Loucy (cell line): ENCODE data around the gene FLRT2.

Experiments used
- H2AFZ ChIP-seq: fragments of 200-600 bp; sonication (generic); 2 replicates; pipeline ENCODE4 v1.6.0; 2016; ENCODE audit warnings: antibody characterized with exemption, mild to moderate bottlenecking, low read length, moderate library complexity
- H3F3A ChIP-seq: fragments of 200-600 bp; 2 replicates; pipeline ENCODE4 v1.6.0; 2016; ENCODE audit warnings: antibody characterized with exemption, low read depth, mild to moderate bottlenecking
- H3K27me3 ChIP-seq: fragments of 200-600 bp; sonication (generic); 2 replicates; pipeline ENCODE4 v1.6.1; 2014; ENCODE audit warnings: low read length, mild to moderate bottlenecking; ENCODE audit not compliant: insufficient read depth, poor library complexity, severe bottlenecking
- H3K36me3 ChIP-seq: fragments of 200-600 bp; sonication (generic); 2 replicates; pipeline ENCODE4 v1.6.1; 2016; ENCODE audit warnings: low read length; ENCODE audit not compliant: insufficient read depth
- H3K4me1 ChIP-seq: fragments of 200-600 bp; sonication (generic); 2 replicates; pipeline ENCODE4 v1.5.1; 2014; ENCODE audit warnings: low read length, mild to moderate bottlenecking; ENCODE audit not compliant: insufficient read depth, poor library complexity, severe bottlenecking
- H3K4me2 ChIP-seq: fragments of 200-600 bp; sonication (generic); 2 replicates; pipeline ENCODE4 v1.6.0; 2014; ENCODE audit warnings: antibody characterized with exemption, low read length, low read depth, mild to moderate bottlenecking; ENCODE audit not compliant: poor library complexity, severe bottlenecking
- H3K4me3 ChIP-seq: fragments of 200-600 bp; sonication (generic); 2 replicates; pipeline ENCODE4 v1.5.1; 2014; ENCODE audit warnings: low read length, mild to moderate bottlenecking, mixed read lengths; ENCODE audit not compliant: poor library complexity, severe bottlenecking
- H3K79me2 ChIP-seq: fragments of 200-600 bp; sonication (generic); 2 replicates; pipeline ENCODE4 v1.6.1; 2014; ENCODE audit warnings: low read length; ENCODE audit not compliant: insufficient read depth
- H3K9ac ChIP-seq: fragments of 200-600 bp; sonication (generic); 2 replicates; pipeline ENCODE4 v1.6.0; 2014; ENCODE audit warnings: mild to moderate bottlenecking, low read depth, low read length, moderate library complexity; ENCODE audit not compliant: poor library complexity, severe bottlenecking
- H3K9me2 ChIP-seq: fragments of 200-600 bp; sonication (generic); replicated peaks from 2 replicates; pipeline ENCODE4 v1.6.1; 2016; ENCODE audit warnings: low read depth, low read length, mixed read lengths
- H3K9me3 ChIP-seq: fragments of 200-600 bp; sonication (generic); 2 replicates; pipeline ENCODE4 v1.6.1; 2014; ENCODE audit warnings: mild to moderate bottlenecking, antibody characterized with exemption, low read length, low read depth; ENCODE audit not compliant: insufficient read depth
- H4K20me1 ChIP-seq: fragments of 200-600 bp; sonication (generic); 2 replicates; pipeline ENCODE4 v1.6.0; 2014; ENCODE audit warnings: antibody characterized with exemption, low read length, mild to moderate bottlenecking; ENCODE audit not compliant: insufficient read depth, poor library complexity, severe bottlenecking
- EZH2phosphoT487 ChIP-seq: fragments of 200-600 bp; IDR thresholded peaks from 2 replicates; pipeline ENCODE4 v1.6.1; 2018; ENCODE audit warnings: antibody characterized with exemption, mild to moderate bottlenecking, moderate library complexity, borderline replicate concordance
- TF ChIP-seq, protein P1 (sequence below): fragments of 200-600 bp; sonication (generic); conservative IDR thresholded peaks from 2 replicates; pipeline ENCODE4 v1.5.1; 2014; ENCODE audit warnings: mild to moderate bottlenecking, antibody characterized with exemption, low read length

The FLRT2 gene

GRCh38 chr14:85535991-85536832 is 6.3 kb downstream of the FLRT2 start:
- H3F3A ChIP-seq: no peaks in the 10 kb centered on the region
- no peaks in the 10 kb centered on the region for H3K9me2 ChIP-seq
- H3K36me3 ChIP-seq: no peaks in the 10 kb centered on the region
- no peak overlapping the region for H3K4me3 ChIP-seq
- no peaks in the 10 kb centered on the region for H3K4me1 ChIP-seq
- no peak for TF ChIP-seq EZH2phosphoT487
- TF ChIP-seq, protein P1, sequence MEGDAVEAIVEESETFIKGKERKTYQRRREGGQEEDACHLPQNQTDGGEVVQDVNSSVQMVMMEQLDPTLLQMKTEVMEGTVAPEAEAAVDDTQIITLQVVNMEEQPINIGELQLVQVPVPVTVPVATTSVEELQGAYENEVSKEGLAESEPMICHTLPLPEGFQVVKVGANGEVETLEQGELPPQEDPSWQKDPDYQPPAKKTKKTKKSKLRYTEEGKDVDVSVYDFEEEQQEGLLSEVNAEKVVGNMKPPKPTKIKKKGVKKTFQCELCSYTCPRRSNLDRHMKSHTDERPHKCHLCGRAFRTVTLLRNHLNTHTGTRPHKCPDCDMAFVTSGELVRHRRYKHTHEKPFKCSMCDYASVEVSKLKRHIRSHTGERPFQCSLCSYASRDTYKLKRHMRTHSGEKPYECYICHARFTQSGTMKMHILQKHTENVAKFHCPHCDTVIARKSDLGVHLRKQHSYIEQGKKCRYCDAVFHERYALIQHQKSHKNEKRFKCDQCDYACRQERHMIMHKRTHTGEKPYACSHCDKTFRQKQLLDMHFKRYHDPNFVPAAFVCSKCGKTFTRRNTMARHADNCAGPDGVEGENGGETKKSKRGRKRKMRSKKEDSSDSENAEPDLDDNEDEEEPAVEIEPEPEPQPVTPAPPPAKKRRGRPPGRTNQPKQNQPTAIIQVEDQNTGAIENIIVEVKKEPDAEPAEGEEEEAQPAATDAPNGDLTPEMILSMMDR: peak; percentile 70
- no peaks in the 10 kb centered on the region for H4K20me1 ChIP-seq
- H3K9ac ChIP-seq: no peak overlapping the region
- H3K9me3 ChIP-seq: no peaks in the 10 kb centered on the region
- no peak overlapping the region for H3K4me2 ChIP-seq
- no peaks in the 10 kb centered on the region for H3K79me2 ChIP-seq
- no peaks in the 10 kb centered on the region for H3K27me3 ChIP-seq
- H2AFZ ChIP-seq: no peak overlapping the region

- Histone ChIP-seq H3F3A (no peaks in the 10 kb centered on the region), H3K4me2 (no peak overlapping the region), H3K27me3 (no peaks in the 10 kb centered on the region), H3K36me3 (no peaks in the 10 kb centered on the region), H4K20me1 (no peaks in the 10 kb centered on the region), H3K9me2 (no peaks in the 10 kb centered on the region), H3K9ac (no peak overlapping the region), H3K79me2 (no peaks in the 10 kb centered on the region), H3K4me1 (no peaks in the 10 kb centered on the region), H3K9me3 (no peaks in the 10 kb centered on the region), H3K4me3 (no peak overlapping the region), H2AFZ (no peak overlapping the region)
- no peak for TF ChIP-seq EZH2phosphoT487
- TF ChIP-seq, protein P1: no peak
Observed at GRCh38 chr14:85536833-85537190, 6.9 kb downstream of the FLRT2 start.

DNA sequence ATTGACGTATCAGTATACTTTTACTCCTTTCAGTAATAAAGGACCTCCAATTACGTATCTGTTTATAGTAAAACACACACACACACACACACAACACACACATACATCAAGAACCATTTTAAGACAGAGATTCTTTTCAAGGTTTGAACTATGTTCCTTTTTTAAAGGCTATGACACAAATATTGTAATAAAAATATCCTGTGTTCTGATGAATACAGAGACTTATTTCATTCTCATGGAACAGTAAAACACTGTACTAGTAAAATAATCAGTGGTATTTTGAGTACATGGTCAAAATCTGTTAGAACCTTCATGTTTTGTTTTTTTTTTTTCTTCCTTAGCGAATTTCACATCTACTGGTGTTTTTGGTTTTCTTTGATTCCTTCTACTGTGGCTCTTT is 7.6 kb downstream of the FLRT2 start:
- H2AFZ ChIP-seq: no peak overlapping the region
- H3K4me3 ChIP-seq: no peak overlapping the region
- H3K9me2 ChIP-seq: no peaks in the 10 kb centered on the region
- no peak overlapping the region for H3K9ac ChIP-seq
- H3K27me3 ChIP-seq: no peaks in the 10 kb centered on the region
- TF ChIP-seq, protein P1: no peak
- no peak for TF ChIP-seq EZH2phosphoT487
- no peaks in the 10 kb centered on the region for H3K9me3 ChIP-seq
- H3K79me2 ChIP-seq: no peaks in the 10 kb centered on the region
- no peaks in the 10 kb centered on the region for H3K4me1 ChIP-seq
- H4K20me1 ChIP-seq: no peaks in the 10 kb centered on the region
- no peaks in the 10 kb centered on the region for H3F3A ChIP-seq
- H3K4me2 ChIP-seq: no peak overlapping the region
- no peaks in the 10 kb centered on the region for H3K36me3 ChIP-seq
